HCT116 (cell line): ENCODE results near the gene ALKBH2. TPM values are rescaled to one million over a fixed set of nuclear protein-coding genes. Genes with fewer than 3 reads are reported as not detected.

ENCODE experiments used
- ATAC-seq: fragments of 200-7000 bp; cut with Tn5 transposase; 2 replicates; pipeline ENCODE4 v1.9.1; 2020; ENCODE audit warnings: mild to moderate bottlenecking, moderate library complexity
- BruUV-seq: library from RNA; stranded (reverse); fragments of 400-500 nt; replicated peaks from 2 replicates; lab custom pipeline; 2021; lab: Mats Ljungman, UMichigan
- CTCF ChIA-PET: fragments of 300-600 bp; sonication (Branson Sonifier 250); formaldehyde crosslinking; loops from one replicate; lab custom pipeline; 2021; ENCODE audit warnings: antibody characterized with exemption; lab: Charles Lee
- POLR2A ChIA-PET: fragments of 300-600, 350-600 bp; sonication (Branson Sonifier 250); formaldehyde crosslinking; loops from one replicate; lab custom pipeline; 2021; ENCODE audit warnings: antibody characterized with exemption; lab: Charles Lee
- RAD21 ChIA-PET, 2 experiments: fragments of 300-600 bp; sonication (Branson Sonifier 250); formaldehyde crosslinking; loops; one replicate each; lab custom pipeline; 2023; ENCODE audit warnings: low total read pairs in 2 of 2; ENCODE audit not compliant: uncharacterized antibody in 2 of 2, unreplicated experiment in 2 of 2, low non-redundant PET in 1 of 2; lab: Charles Lee
- DNase-seq: peaks from one replicate; pipeline ENCODE4 v3.0.0-alpha.2; 2010; ENCODE audit warnings: low read depth, low spot score
- H2AFZ ChIP-seq: fragments of 200-600 bp; shearing (Covaris generic), sonication (generic); 2 replicates; pipeline ENCODE4 v1.6.1; 2017; ENCODE audit warnings: low read depth, mixed run types, mixed read lengths, antibody characterized with exemption, low read length; ENCODE audit not compliant: poor library complexity, severe bottlenecking
- H3K27ac ChIP-seq: 2 replicates; pipeline ENCODE4 v1.5.1; 2012; ENCODE audit warnings: low read depth, low read length
- H3K27me3 ChIP-seq: fragments of 200-600 bp; sonication (generic); 2 replicates; pipeline ENCODE4 v1.6.1; 2016; ENCODE audit warnings: mixed run types, low read length, mixed read lengths; ENCODE audit not compliant: insufficient read depth
- H3K36me3 ChIP-seq, 2 experiments: fragments of 200-500 bp in 1 of 2; fragments of 200-600 bp in 1 of 2; sonication (Bioruptor generic) in 1 of 2; sonication (generic) in 1 of 2; 2 replicates each; pipeline versions ENCODE4 v1.5.1 to v1.6.1; 2014 to 2016; ENCODE audit warnings: low read length in 2 of 2, inconsistent platforms in 1 of 2, mixed read lengths in 1 of 2, mixed run types in 1 of 2; ENCODE audit not compliant: insufficient read depth in 2 of 2, control insufficient read depth in 1 of 2
- H3K4me1 ChIP-seq, 2 experiments: fragments of 200-600 bp in 1 of 2; sonication (generic) in 1 of 2; 2 replicates each; pipeline versions ENCODE4 v1.5.1 to v1.6.1; 2012 to 2017; ENCODE audit warnings: low read length in 2 of 2, inconsistent platforms in 1 of 2, mild to moderate bottlenecking in 1 of 2, mixed read lengths in 1 of 2, mixed run types in 1 of 2, moderate library complexity in 1 of 2; ENCODE audit not compliant: insufficient read depth in 2 of 2, control insufficient read depth in 1 of 2
- H3K4me2 ChIP-seq: fragments of 200-600 bp; sonication (generic); 2 replicates; pipeline ENCODE4 v1.6.1; 2017; ENCODE audit warnings: mixed run types, low read length, mixed read lengths
- H3K4me3 ChIP-seq, 2 experiments: fragments of 200-600 bp in 1 of 2; sonication (generic) in 1 of 2; replicated peaks in 1 of 2; 2 replicates each; pipeline ENCODE4 v1.5.1; 2011 to 2016; ENCODE audit warnings: low read length in 2 of 2, control low read depth in 1 of 2, low read depth in 1 of 2, mild to moderate bottlenecking in 1 of 2, mixed read lengths in 1 of 2, mixed run types in 1 of 2
- H3K79me2 ChIP-seq: fragments of 200-600 bp; sonication (generic); 2 replicates; pipeline ENCODE4 v1.6.1; 2017; ENCODE audit warnings: mild to moderate bottlenecking, mixed run types, low read length, moderate library complexity, mixed read lengths; ENCODE audit not compliant: insufficient read depth
- H3K9ac ChIP-seq: fragments of 200-600 bp; sonication (generic); 2 replicates; pipeline ENCODE4 v1.6.1; 2016; ENCODE audit warnings: low read length, mixed read lengths
- H3K9me2 ChIP-seq: fragments of 200-600 bp; sonication (generic), shearing (Covaris generic); 2 replicates; pipeline ENCODE4 v1.6.1; 2017; ENCODE audit warnings: mixed run types, mild to moderate bottlenecking, moderate library complexity; ENCODE audit not compliant: insufficient read depth
- H3K9me3 ChIP-seq, 2 experiments: fragments of 200-500 bp in 1 of 2; fragments of 200-600 bp in 1 of 2; sonication (Bioruptor generic) in 1 of 2; sonication (generic) in 1 of 2; 2 replicates each; pipeline ENCODE4 v1.6.1; 2014 to 2017; ENCODE audit warnings: low read length in 2 of 2, mixed read lengths in 2 of 2, inconsistent platforms in 1 of 2, low read depth in 1 of 2, mild to moderate bottlenecking in 1 of 2, mixed run types in 1 of 2, moderate library complexity in 1 of 2; ENCODE audit not compliant: control insufficient read depth in 1 of 2, insufficient read depth in 1 of 2
- H4K20me1 ChIP-seq: fragments of 200-600 bp; sonication (generic), shearing (Covaris generic); 2 replicates; pipeline ENCODE4 v1.6.1; 2017; ENCODE audit warnings: mixed run types, mild to moderate bottlenecking, moderate library complexity; ENCODE audit not compliant: insufficient read depth
- ATF3 ChIP-seq: IDR thresholded peaks from 2 replicates; pipeline ENCODE4 v1.6.1; 2012
- CTCF ChIP-seq, 3 experiments: fragments of 200-600 bp in 1 of 3; sonication (generic) in 1 of 3; IDR thresholded peaks in 2 of 3; conservative IDR thresholded peaks in 1 of 3; 2 replicates each; pipeline ENCODE4 v1.5.1; 2012 to 2017; ENCODE audit warnings: low read depth in 2 of 3, low read length in 2 of 3, antibody characterized with exemption in 1 of 3, borderline replicate concordance in 1 of 3, control low read depth in 1 of 3, mild to moderate bottlenecking in 1 of 3, mixed read lengths in 1 of 3, mixed run types in 1 of 3, moderate library complexity in 1 of 3; ENCODE audit not compliant: insufficient read depth in 1 of 3
- EZH2phosphoT487 ChIP-seq: fragments of 200-600 bp; IDR thresholded peaks from 2 replicates; pipeline ENCODE4 v1.6.1; 2018; ENCODE audit warnings: antibody characterized with exemption, borderline replicate concordance
- MAX ChIP-seq: IDR thresholded peaks from 2 replicates; pipeline ENCODE4 v1.6.1; 2012
- POLR2AphosphoS5 ChIP-seq: IDR thresholded peaks from 2 replicates; pipeline ENCODE4 v1.6.1; 2011; ENCODE audit warnings: mild to moderate bottlenecking, low read depth, low read length, moderate library complexity
- REST ChIP-seq: IDR thresholded peaks from 2 replicates; pipeline ENCODE4 v1.6.1; 2012; ENCODE audit warnings: low read depth
- YY1 ChIP-seq: IDR thresholded peaks from 2 replicates; pipeline ENCODE4 v1.6.1; 2011; ENCODE audit warnings: low read length, low read depth, moderate library complexity, mild to moderate bottlenecking; ENCODE audit not compliant: insufficient replicate concordance; ENCODE audit errors: extremely low read depth
- ZFX ChIP-seq: fragments of 450-650 bp; IDR thresholded peaks from 2 replicates; pipeline ENCODE4 v1.6.1; 2017
- ZNF274 ChIP-seq: fragments of 200-500 bp; sonication (Bioruptor generic); IDR thresholded peaks from 2 replicates; pipeline ENCODE4 v1.6.1; 2014; ENCODE audit warnings: mild to moderate bottlenecking, low read depth, low read length, inconsistent platforms
- intact Hi-C: fragments of 100-400 bp; cut with micrococcal nuclease; formaldehyde crosslinking; loops from 2 replicates; pipeline ENCODE4 v1.10.0; 2022
- total RNA-seq: library from RNA; stranded (reverse); gene quantifications from one replicate; pipeline ENCODE4 v1.2.1, GENCODE V29; 2021; ENCODE audit not compliant: unreplicated experiment

ALKBH2 gene
- total RNA-seq, 1 experiment from 2014 or later = 35.8 TPM

GRCh38 chr12:109130297-109131153 is 37.3 kb upstream of the ALKBH2 start:
- DNase-seq (no peak), ATAC-seq (no peak)
- BruUV-seq = no TSS peak
- TF ChIP-seq MAX = no peak
- TF ChIP-seq ATF3 = no peak
- no peak overlapping the region for H3K27ac ChIP-seq
- H3K4me2 ChIP-seq = peak overlapping the region; percentile 67
- no peaks in the 10 kb centered on the region for H3K9me3 ChIP-seq
- ChIA-PET POLR2A (no interaction called here), CTCF (interaction anchor here (1.0 kb wide), 1 partner anchor 19 kb away, joined by 5 read pairs; no protein-coding TSS in a partner anchor), RAD21 (no interaction called here)
- H3K4me3 ChIP-seq = no peak overlapping the region
- peaks cover 5 to 12% of the 10 kb centered on the region in 2 experiments; a peak in 3 of 4 replicates for H3K4me1 ChIP-seq
- intact Hi-C loops = no loop called here
- no peaks in the 10 kb centered on the region for H3K36me3 ChIP-seq
- H3K27me3 ChIP-seq = no peaks in the 10 kb centered on the region
- H3K9ac ChIP-seq = no peak overlapping the region
- no peaks in the 10 kb centered on the region for H4K20me1 ChIP-seq
- H3K79me2 ChIP-seq = no peaks in the 10 kb centered on the region
- no peaks in the 10 kb centered on the region for H3K9me2 ChIP-seq
- peak overlapping the region; percentile 68 for H2AFZ ChIP-seq

- no peaks in the 10 kb centered on the region for H3K27me3 ChIP-seq
- peaks cover 5 to 12% of the 10 kb centered on the region in 2 experiments; a peak in 3 of 4 replicates for H3K4me1 ChIP-seq
- TF ChIP-seq REST = no peak
- no peak for TF ChIP-seq YY1
- TF ChIP-seq ZNF274 = no peak
- TF ChIP-seq ZFX = no peak
- TF ChIP-seq EZH2phosphoT487 = no peak
- no peak for TF ChIP-seq CTCF (IDR thresholded peaks at IDR 0.05 in 2 of 3, conservative IDR thresholded peaks at IDR 0.05 in 1 of 3; ENCODE audit: borderline replicate concordance in 1 of 3, insufficient read depth in 1 of 3, low read depth in 2 of 3, low read length in 2 of 3)
- no peak for TF ChIP-seq POLR2AphosphoS5
- RAD21 ChIA-PET = no interaction called here
- H3K9ac ChIP-seq = no peak overlapping the region
- DNase-seq (no peak), ATAC-seq (no peak)
- H3K4me2 ChIP-seq = no peak overlapping the region
- H3K9me3 ChIP-seq = no peaks in the 10 kb centered on the region
- BruUV-seq = no TSS peak
- no peak overlapping the region for H2AFZ ChIP-seq
- CTCF ChIA-PET = interaction anchor here (1.0 to 1.4 kb wide), 2 partner anchors 16 kb away, joined by 3 to 6 read pairs; no protein-coding TSS in a partner anchor
- no peak overlapping the region for H3K4me3 ChIP-seq
- H3K36me3 ChIP-seq = no peaks in the 10 kb centered on the region
- H3K9me2 ChIP-seq = no peaks in the 10 kb centered on the region
- intact Hi-C loops = no loop called here
- H4K20me1 ChIP-seq = no peaks in the 10 kb centered on the region
- H3K79me2 ChIP-seq = no peaks in the 10 kb centered on the region
- POLR2A ChIA-PET = no interaction called here
- no peak overlapping the region for H3K27ac ChIP-seq
Observed at GRCh38 chr12:109127533-109128242, 34.4 kb upstream of the ALKBH2 start.
